Skin of body (tissue), 2 donors: ENCODE measurements around the gene ACOX1. TPM values are rescaled to one million over a fixed set of nuclear protein-coding genes. Genes with fewer than 3 reads are reported as not detected.

ENCODE experiments used
- DNase-seq: peaks from one replicate; lab custom pipeline; 2025; lab: John Stamatoyannopoulos, UW
- total RNA-seq: library from RNA; depleted of rRNA; stranded (reverse); fragments of >200 nt; gene quantifications from one replicate; pipeline ENCODE4 v1.2.3, GENCODE V29; 2014

Gene ACOX1
- total RNA-seq, 1 donor from 2014 or later: 57.9 TPM

GRCh38 chr17:75892556-75893224 is 86.3 kb downstream of the ACOX1 start:
- no peak for DNase-seq

GRCh38 chr17:75891605-75892555 is 87.1 kb downstream of the ACOX1 start:
- DNase-seq: no peak

Other genes with a start within 250 kb of the ACOX1 start
- 19.1 TPM for gene GALK1, start 214.0 kb downstream of the ACOX1 start, total RNA-seq
- gene UNK, start 194.4 kb downstream of the ACOX1 start, total RNA-seq: 39.2 TPM
- gene UNC13D, start 134.8 kb downstream of the ACOX1 start, total RNA-seq: 8.5 TPM
- 33.9 TPM for gene WBP2, start 123.8 kb downstream of the ACOX1 start, total RNA-seq
- gene TRIM47, start 100.6 kb downstream of the ACOX1 start, total RNA-seq: 21.5 TPM
- gene TRIM65, start 82.2 kb downstream of the ACOX1 start, total RNA-seq: 9.2 TPM
- 20.8 TPM for gene MRPL38, start 74.3 kb downstream of the ACOX1 start, total RNA-seq
- gene FBF1, start 38.1 kb downstream of the ACOX1 start, total RNA-seq: 11.5 TPM
- gene TEN1, start 74 bp upstream of the ACOX1 start, total RNA-seq: 16.0 TPM
- 7.6 TPM for gene CDK3, start 21.7 kb upstream of the ACOX1 start, total RNA-seq
- 43.7 TPM for gene EVPL, start 48.1 kb upstream of the ACOX1 start, total RNA-seq
- 48.8 TPM for gene SRP68, start 93.4 kb upstream of the ACOX1 start, total RNA-seq
- not detected for gene GALR2, start 95.6 kb upstream of the ACOX1 start, total RNA-seq
- gene ZACN, start 100.0 kb upstream of the ACOX1 start, total RNA-seq: not detected
- 65.8 TPM for gene EXOC7, start 124.6 kb upstream of the ACOX1 start, total RNA-seq
- gene FOXJ1, start 162.1 kb upstream of the ACOX1 start, total RNA-seq: 0.30 TPM